Lower leg skin (tissue), 4 donors: ENCODE data around the gene ARFIP1. TPM values are rescaled to one million over a fixed set of nuclear protein-coding genes. Genes with fewer than 3 reads are reported as not detected.

Source experiments
- DNase-seq, 2 donors: peaks; one replicate each; pipeline ENCODE4 v3.0.0-alpha.2; 2019; ENCODE audit warnings: low spot score in 2 of 2
- H3K4me3 ChIP-seq: fragments of 200-600 bp; sonication (generic); 2 replicates; pipeline ENCODE4 v1.5.1; 2017; ENCODE audit warnings: mild to moderate bottlenecking, low read depth; ENCODE audit not compliant: poor library complexity, severe bottlenecking
- POLR2A ChIP-seq, 2 donors: fragments of 450-650 bp; IDR thresholded peaks; one replicate each; pipeline ENCODE4 v1.6.1; 2016 to 2017; ENCODE audit warnings: antibody characterized with exemption in 2 of 2, mild to moderate bottlenecking in 1 of 2, moderate library complexity in 1 of 2
- WGBS, 2 donors: methylation state at CpG; one replicate each; pipeline ENCODE4 v1.1.5; 2018; 5-methylcytosine and 5-hydroxymethylcytosine counted together
- intact Hi-C: fragments of 100-400 bp; cut with DNase I; formaldehyde crosslinking; loops from one replicate; pipeline ENCODE4 v1.15.0; 2023; ENCODE audit warnings: low total_unique reads
- total RNA-seq, 4 donors: library from RNA; depleted of rRNA; stranded (reverse); fragments of >200 nt; gene quantifications; one replicate each; pipeline ENCODE4 v1.1.0, GENCODE V29; 2016
- TF ChIP-seq, protein P1 (sequence below), 3 donors: fragments of 450-650 bp; IDR thresholded peaks; one replicate each; pipeline ENCODE4 v1.5.1; 2016; ENCODE audit warnings: antibody characterized with exemption in 3 of 3, mild to moderate bottlenecking in 3 of 3, moderate library complexity in 2 of 3

ARFIP1 gene
- total RNA-seq, 4 donors from 2014 or later, result 21.3 to 36.1 (median 33.2) TPM

DNA sequence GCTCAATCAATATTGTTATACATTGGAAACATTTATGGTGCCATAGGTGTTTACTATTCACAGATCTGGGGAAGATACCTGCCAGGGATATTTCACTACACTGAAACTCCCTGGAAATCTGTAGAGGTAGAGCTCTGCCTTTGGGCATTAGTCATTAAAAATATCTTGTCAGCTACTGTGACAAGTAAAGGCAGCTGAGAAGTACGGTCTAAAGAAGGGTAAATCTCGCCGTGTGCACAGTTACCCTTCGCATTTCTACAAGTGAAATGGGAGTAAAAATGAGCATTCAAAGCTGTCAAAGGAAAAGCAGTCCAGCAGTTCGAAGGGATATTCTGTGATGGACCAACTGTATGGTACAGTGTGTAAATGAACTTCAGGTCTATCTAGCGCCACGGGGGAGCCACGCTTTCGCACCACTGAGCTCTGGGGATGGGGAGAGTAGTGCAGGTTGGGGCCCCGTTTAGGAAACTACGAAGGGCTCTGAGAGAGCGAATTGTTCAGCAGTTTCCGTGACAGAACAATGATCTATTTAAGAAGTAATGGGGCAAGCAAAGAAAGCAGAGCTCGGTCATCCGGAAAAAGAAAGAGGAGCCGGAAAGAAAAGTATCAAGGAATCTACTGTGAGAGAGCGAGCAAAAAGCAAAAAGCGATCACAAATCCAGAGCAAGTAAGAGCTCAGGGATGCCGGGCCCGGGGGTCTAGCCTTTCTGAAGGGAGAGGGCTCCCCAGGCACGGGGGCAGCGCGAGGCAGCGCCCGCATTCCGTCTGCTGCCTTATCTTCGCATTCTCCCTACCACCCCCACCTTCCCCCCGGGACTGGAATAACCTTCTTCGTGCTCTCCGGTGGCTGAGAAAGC lies 870 bp upstream of the ARFIP1 start:
- intact Hi-C loops, result no loop called here
- peak in 1 of 2 donors; percentile 87 for DNase-seq
- 1% methylated on average over 30 of the region's 30 CpGs for WGBS, 2 donors
- no peak for TF ChIP-seq POLR2A (IDR thresholded peaks at IDR 0.05)
- TF ChIP-seq, protein P1, sequence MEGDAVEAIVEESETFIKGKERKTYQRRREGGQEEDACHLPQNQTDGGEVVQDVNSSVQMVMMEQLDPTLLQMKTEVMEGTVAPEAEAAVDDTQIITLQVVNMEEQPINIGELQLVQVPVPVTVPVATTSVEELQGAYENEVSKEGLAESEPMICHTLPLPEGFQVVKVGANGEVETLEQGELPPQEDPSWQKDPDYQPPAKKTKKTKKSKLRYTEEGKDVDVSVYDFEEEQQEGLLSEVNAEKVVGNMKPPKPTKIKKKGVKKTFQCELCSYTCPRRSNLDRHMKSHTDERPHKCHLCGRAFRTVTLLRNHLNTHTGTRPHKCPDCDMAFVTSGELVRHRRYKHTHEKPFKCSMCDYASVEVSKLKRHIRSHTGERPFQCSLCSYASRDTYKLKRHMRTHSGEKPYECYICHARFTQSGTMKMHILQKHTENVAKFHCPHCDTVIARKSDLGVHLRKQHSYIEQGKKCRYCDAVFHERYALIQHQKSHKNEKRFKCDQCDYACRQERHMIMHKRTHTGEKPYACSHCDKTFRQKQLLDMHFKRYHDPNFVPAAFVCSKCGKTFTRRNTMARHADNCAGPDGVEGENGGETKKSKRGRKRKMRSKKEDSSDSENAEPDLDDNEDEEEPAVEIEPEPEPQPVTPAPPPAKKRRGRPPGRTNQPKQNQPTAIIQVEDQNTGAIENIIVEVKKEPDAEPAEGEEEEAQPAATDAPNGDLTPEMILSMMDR (IDR thresholded peaks at IDR 0.05), result no peak
- peak overlapping the region; percentile 92 for H3K4me3 ChIP-seq

DNA sequence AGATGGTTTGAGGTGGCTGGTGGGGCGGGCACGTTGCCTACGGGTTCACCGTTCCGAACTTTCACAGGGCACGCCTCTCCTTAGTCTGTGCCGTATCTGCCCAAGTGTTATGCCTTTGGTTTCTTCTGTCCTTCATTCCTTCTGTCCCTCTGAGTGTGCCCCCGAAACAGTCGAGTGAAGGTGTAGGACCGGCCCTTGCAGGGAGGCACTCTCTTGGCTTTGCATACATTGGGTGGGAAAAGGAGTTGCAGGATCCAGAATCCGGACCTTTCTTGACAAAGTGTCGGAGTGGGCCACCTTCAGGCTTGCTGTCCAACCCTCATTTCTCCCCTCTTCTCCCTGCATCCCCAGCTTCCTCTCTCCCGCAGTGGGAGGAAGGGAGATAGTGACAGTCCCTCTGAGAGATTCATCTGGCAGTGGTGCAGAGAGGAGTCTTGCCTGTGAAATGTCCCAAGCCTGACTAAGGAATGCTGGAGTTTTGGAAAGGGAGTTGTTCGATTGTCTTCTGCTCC lies 569 bp downstream of the ARFIP1 start:
- TF ChIP-seq, protein P1 (IDR thresholded peaks at IDR 0.05), result no peak
- no peak for TF ChIP-seq POLR2A (IDR thresholded peaks at IDR 0.05)
- WGBS, 2 donors, result 1% methylated on average over 14 of the region's 14 CpGs
- peak in 1 of 2 donors; percentile 21 for DNase-seq
- H3K4me3 ChIP-seq, result peak overlapping the region; percentile 92
- intact Hi-C loops, result no loop called here

DNA sequence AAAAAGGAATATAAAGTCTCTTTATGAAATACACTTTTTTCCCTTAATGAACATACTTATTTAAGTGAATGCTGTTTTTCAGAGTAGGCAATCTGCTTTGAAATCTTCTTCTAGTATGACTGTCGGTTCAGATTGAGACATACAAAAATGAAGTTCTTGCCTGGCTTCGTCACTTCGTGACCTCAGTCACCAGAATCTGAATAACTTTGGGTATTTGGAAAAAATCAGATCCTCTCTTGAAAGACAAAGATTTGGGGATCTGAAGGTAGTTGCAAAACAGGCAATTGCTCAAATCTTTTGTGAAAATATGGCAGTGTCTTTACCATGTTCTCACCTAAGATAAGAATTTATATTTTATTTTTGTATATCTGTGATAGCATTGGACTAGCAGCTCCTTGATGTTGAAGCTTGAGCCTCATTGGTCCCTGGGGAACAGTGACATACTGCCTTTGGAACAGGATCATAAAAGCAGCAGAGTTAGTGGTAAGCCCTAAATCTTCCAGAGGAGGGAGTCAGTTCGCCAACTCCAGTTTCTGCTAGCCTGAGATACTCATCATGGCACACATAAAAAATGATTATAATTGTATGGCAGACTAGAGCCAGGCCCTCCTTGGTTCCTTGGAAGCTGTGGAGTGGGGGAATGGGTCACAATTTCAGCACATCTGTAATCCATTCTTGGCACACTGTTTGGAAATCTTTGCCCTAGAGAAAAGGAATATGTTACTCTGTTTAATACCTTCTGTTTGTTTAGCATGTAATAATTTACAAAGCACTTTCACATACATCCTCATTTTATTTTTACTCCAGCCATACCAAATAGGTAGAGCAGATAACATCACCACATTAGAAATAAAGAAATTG lies 5.0 kb downstream of the ARFIP1 start:
- WGBS, 2 donors, result 62 to 65% methylated on average over 4 of the region's 4 CpGs
- intact Hi-C loops, result no loop called here
- no peak for DNase-seq
- no peak overlapping the region for H3K4me3 ChIP-seq
- TF ChIP-seq, protein P1 (IDR thresholded peaks at IDR 0.05), result no peak
- TF ChIP-seq POLR2A (IDR thresholded peaks at IDR 0.05), result no peak

DNA sequence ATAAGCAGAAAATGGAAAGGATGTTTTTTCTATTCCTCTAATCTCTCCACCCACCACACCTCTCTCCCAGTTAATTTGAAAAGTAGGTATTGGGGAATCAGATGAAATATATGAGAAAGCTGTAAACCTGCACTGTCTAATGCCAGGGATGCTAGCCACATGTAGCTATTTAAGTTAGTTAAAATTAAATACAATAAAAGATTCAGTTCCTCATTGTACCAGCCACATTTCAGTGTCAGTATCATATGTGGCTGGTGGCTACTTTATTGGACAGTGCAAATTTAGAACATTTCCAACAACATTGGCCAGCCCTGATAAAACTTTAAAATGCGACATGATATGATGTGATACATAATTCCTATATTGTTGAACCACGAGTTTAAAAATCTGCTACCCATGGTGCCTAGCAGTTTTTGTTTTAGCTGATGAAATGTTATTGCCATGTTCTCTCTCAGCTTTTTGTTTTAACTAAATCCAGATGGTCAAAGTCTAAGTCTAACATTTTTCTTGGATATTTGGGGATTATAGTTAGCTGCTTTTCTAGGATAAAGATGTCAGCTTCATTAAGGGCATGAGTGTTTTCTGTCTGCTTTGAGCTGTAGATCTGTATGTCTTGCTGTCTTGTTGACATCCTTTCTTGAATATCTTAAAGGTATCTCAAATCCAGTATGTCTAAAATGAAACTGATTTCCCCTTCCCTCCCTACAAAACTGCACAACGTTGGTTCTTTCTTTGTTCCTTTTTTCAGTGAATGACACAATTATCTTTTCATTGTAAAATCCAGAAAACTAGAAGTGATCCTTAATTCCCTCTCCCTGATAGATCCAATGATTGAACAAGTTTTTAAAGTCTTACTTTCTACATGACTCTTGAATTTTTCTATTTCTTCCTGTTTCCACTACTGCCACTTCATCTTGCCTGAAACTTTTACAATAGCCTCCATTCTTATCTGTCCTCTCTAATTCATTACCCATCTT lies 6.2 kb downstream of the ARFIP1 start:
- no peak overlapping the region for H3K4me3 ChIP-seq
- TF ChIP-seq, protein P1 (IDR thresholded peaks at IDR 0.05), result no peak
- TF ChIP-seq POLR2A (IDR thresholded peaks at IDR 0.05), result no peak
- DNase-seq, result no peak
- 47 to 52% methylated on average over 3 of the region's 3 CpGs for WGBS, 2 donors
- intact Hi-C loops, result no loop called here

DNA sequence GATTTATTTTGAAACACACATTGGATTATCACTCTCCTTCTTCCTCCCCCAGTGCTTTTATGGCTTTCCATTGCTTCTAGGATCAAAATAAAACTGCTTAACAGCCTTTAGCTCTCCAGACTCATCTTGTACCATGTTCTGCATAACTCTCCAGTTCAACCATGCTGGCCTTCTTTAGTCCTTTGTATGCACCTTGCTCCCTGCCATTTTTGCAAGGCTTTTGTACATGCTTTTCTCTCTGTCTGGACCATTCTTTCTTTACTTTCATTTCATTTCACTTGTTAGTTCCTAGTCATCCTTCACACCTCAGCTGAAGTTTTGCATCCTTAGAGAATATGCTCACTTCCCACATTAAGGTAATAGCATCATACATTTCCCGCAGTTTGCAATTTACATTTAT lies 6.9 kb downstream of the ARFIP1 start:
- intact Hi-C loops, result no loop called here
- no peak for TF ChIP-seq POLR2A (IDR thresholded peaks at IDR 0.05)
- TF ChIP-seq, protein P1 (IDR thresholded peaks at IDR 0.05), result no peak
- WGBS, 2 donors, result 91 to 100% methylated on average over 1 of the region's 1 CpG
- no peak overlapping the region for H3K4me3 ChIP-seq
- no peak for DNase-seq
